Fibroblast of pulmonary artery (primary cell): Measurements from ENCODE around the gene IRF2.

Experiments used
- DNase-seq: peaks from one replicate; pipeline ENCODE4 v3.0.0-alpha.2; 2010; ENCODE audit warnings: low read depth
- H3K4me3 ChIP-seq: replicated peaks from 2 replicates; pipeline ENCODE4 v1.5.1; 2011; ENCODE audit warnings: low read depth, mild to moderate bottlenecking, control low read depth, low read length, moderate library complexity
- TF ChIP-seq, protein P1 (sequence below): IDR thresholded peaks from 2 replicates; pipeline ENCODE4 v1.5.1; 2011; ENCODE audit warnings: mild to moderate bottlenecking, control low read depth, low read length, inconsistent platforms; ENCODE audit errors: missing control alignments

Gene IRF2

DNA sequence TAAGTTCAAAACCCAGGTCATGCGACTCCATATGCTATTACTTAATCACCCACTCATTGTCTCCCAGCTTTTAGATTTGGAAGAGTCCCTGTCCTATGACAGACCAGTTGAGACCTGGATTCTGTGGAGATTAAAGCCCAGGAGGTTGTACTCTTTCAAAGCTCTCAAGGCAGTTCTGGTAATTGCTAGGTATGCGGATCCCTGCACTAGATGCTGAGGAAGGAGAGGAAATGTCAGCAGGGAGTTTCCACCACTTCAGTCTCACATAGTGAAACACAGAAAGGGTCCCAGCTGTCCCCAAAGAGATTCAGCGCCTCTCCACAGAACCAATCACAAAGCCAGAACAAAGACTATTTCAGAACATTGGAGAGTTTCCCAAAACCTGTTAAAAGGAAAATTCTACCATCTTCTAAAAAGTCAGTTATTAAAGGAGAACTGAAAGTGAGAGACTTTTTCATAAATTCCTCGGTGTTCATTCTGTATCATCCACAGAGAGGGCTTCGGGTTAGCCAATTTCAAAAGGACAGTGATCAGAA is 53.4 kb downstream of the IRF2 start:
- DNase-seq: no peak
- no peak overlapping the region for H3K4me3 ChIP-seq
- TF ChIP-seq, protein P1, sequence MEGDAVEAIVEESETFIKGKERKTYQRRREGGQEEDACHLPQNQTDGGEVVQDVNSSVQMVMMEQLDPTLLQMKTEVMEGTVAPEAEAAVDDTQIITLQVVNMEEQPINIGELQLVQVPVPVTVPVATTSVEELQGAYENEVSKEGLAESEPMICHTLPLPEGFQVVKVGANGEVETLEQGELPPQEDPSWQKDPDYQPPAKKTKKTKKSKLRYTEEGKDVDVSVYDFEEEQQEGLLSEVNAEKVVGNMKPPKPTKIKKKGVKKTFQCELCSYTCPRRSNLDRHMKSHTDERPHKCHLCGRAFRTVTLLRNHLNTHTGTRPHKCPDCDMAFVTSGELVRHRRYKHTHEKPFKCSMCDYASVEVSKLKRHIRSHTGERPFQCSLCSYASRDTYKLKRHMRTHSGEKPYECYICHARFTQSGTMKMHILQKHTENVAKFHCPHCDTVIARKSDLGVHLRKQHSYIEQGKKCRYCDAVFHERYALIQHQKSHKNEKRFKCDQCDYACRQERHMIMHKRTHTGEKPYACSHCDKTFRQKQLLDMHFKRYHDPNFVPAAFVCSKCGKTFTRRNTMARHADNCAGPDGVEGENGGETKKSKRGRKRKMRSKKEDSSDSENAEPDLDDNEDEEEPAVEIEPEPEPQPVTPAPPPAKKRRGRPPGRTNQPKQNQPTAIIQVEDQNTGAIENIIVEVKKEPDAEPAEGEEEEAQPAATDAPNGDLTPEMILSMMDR: no peak

DNA sequence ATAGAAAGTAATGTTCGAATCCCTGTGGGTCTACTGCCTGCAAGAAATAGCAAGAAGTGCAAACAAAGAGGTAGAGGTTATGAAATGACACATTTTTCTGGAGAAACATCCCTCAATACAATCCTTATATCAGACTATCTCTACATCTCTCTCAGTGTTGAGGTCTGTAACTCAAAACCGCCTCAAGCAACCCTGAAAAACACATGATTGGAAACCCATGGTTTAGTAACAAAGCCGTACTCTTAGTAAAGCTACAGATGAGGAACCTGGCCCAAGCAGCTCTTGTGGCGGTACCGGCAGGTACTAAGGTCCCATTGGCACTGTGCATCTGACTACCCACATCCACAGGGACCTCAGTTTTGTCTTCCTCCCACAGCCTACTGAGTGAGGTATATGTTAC is 53.9 kb downstream of the IRF2 start:
- TF ChIP-seq, protein P1: no peak
- H3K4me3 ChIP-seq: no peak overlapping the region
- no peak for DNase-seq

DNA sequence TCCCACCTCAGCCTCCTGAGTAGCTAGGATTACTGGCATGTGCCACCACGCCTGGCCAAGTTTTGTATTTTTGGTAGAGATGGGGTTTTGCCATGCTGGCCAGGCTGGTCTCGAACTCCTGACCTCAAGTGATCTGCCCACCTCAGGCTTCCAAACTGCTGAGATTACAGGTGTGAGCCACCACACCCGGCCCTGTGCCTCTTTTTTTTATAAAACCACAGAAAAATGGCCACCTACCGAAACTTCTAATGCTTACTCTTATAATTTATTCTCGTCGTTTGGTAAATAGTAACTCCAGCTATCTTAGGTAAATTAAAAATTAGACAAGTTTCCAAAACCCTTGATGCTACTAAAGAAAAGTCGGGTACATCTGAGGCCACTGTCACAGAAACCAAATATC is 54.4 kb downstream of the IRF2 start:
- no peak overlapping the region for H3K4me3 ChIP-seq
- DNase-seq: no peak
- TF ChIP-seq, protein P1: no peak

DNA sequence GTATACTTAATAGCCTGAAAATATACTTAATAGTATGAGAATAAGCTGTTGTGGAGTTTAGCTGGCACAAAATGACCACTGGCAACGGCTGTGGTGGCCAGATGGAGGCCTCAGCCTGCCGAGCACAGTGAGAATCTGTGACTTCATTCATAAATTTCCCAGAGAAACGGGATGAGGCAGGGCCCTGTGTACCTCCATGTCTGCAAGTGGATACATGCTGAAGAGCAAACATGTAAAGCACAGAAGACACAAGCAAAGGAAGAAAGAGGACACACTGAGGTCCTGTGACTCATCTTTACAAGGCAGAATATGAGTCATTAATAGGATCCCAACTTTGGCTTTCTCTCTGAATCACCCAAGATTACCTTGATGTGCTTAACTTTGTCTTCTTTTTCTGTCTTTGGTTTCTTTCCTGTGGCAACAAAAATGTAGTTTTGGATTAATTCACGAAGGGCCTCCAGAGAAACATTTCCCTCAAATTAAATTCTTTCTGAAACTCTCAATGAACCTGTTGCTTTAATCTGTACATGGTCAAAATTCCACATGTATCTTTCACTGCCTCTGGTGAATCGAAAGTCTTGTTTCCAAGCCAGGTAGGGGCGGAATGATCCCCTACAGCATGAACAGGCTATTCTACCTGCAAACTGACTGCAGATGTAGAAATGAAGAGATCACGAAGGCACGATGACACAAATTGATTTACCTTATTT is 56.4 kb downstream of the IRF2 start:
- TF ChIP-seq, protein P1: peak; percentile 0
- DNase-seq: peak; percentile 69
- no peak overlapping the region for H3K4me3 ChIP-seq

DNA sequence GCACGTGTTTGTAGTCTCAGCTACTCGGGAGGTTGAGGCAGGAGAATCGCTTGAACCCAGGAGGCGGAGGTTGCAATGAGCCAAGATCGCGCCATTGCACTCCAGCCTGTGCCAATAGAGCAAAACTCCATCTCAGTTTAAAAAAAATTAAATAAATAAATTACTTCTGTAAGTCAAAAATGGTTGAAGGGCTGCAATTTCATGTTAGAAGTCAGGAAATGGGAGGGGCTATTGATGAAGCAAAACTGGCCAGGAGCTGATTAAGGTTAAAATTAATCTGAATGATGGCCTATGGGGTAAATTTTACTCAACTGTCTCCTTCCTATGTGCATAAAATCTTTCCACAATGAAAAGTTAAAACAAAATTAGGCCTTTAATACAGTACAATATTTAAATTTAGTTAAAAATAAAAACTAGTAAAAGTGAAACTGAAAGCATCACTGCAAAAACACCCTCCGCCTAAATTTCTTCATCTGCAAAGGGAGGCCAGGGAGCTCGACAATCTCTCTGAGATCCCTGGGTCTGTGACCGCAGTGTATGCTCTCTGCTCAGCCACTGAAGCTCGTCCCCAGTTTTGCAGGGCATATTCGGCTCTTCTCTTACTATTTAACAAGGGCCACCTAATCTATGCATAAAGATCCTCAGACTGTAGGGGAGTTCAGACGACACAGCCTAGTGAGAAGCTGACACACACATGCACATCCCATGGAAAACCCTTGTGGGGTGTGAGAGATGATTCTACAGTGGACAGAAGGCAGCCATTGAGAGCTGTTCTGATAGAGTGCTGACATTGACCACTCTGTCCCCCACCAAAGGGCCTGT is 57.2 kb downstream of the IRF2 start:
- no peak for DNase-seq
- H3K4me3 ChIP-seq: no peak overlapping the region

DNA sequence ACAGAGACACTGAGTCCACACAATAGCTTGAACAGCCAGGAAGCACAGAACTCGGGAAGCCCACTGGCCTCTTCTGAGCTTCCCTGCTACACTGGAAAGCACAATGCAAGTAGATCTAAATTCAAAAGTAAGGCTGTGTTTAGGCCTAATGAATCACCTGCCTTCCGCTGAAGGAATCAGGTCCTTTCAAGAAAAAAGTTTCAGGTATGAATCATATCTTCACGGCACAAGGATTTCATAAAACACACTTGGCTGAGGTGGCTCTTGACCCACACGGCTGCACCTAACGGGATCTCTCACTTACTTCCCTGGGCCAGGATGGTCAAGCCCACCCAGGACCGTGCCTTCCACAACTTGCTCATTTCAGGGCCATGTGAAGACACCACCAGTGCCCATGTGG is 59.3 kb downstream of the IRF2 start:
- no peak for DNase-seq
- H3K4me3 ChIP-seq: no peak overlapping the region
- TF ChIP-seq, protein P1: no peak

More for the DNA sequence above, 57.2 kb downstream of the IRF2 start:
- TF ChIP-seq, protein P1: no peak
